Activated naive CD4-positive, alpha-beta T cell treated with Interleukin-2 at 50 U/mL for 16 hours (primary cell): ENCODE measurements around the gene MAP4K5.
A peak's percentile ranks its signal among the peaks of the same experiment; 100 is the strongest.

ENCODE experiments used
- DNase-seq: peaks from one replicate; pipeline ENCODE4 v3.0.0-alpha.2; 2020

The MAP4K5 gene

DNA sequence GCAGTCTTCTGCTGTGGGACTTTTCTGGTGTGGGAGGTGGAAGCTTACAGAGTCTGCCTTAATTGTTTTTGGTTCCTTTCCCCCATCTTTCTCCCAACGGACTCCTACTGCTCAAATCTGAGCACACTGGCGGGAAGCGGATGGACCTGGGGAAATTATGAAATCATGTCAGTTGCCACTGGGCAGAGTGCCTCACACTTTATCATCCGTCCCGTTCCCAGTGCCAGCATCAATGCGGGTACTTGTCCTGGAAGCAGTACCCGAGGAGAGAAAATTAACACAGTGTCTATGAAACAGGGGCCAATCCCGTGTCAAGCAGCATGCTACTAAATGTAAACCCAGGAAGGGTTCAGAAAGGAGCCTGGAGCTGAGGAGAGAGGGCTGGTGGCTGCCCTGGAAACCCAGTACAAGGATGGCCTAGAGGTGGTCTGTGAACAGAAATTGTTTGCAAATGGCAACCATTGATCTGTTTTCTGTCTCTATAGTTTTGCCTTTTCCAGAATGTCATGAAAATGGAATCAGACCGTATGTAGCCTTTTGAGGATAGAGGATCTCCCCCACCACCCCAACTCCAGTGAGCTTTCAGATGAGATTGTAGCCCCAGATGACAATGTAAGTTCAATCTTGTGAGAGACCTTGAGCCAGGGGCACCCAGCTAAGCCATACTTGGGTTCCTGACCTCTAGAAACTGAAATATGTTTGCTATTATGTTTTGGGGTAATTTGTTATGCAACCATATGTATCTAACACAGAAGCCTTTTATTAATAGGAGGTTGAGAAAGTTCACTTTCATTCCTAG, 134.8 kb downstream of the MAP4K5 start:
- DNase-seq: no peak

DNA sequence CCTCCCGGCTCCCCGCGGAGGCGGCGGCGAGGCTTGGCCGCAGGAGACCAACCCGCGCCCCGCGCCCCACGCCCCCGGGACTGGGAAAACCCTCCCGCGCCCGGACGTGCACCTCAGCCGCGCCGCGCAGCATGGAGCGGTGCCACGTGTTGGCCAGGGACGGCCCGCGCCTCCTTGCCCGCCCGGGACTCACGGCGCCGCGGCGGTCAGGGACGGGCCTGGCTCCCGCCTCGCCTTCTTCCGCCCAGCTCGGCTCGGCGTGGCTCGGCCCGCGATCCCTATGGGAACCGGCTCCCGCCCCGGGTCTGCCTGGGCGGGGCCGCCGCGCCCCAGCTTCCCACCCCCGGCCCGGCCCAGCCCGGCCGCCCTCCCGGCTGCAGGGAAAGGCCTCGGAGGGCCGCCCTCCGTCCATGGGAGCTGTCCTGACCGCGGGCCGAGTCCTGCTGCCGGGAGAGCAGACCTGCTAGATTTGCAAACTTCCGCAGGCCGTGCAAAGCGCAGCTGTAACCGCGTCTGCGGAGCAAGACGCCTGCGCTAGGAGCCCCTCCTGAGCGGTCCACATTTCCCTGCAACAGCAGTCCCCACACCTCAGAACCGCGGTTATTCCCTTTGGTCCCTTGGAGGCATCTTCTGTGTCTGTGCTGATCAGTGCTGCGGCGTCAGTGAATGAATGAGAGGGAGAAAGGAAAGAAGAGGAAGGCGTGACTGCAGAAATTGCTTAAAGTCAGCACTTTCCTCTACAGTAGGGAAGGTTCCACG, 135.6 kb downstream of the MAP4K5 start, which contains the start of gene CDKL1:
TSS of gene CDKL1 (minus strand) at position 251 of the 759 bp plus-strand sequence. CDS start 1,013 bp downstream, outside the sequence.
- DNase-seq: peak; percentile 61

DNA sequence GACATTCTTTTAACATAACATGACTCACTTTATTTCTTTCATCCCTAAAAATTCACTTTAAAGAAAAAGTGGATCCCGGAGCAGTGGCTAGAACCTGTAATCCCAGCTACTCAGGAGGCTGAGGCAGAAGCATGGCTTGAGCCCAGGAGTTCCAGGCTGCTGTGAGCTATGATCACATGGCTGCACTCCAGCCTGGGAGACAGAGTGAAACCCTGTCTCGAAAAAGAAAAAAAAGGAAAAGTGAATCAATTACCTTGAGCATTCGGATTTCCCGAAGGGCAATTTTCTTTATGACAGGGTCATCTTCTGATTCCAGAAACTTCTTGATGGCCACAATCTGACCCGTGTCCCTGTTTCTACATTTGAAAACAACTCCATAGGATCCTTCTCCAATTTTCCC, 136.9 kb downstream of the MAP4K5 start:
- DNase-seq: no peak

DNA sequence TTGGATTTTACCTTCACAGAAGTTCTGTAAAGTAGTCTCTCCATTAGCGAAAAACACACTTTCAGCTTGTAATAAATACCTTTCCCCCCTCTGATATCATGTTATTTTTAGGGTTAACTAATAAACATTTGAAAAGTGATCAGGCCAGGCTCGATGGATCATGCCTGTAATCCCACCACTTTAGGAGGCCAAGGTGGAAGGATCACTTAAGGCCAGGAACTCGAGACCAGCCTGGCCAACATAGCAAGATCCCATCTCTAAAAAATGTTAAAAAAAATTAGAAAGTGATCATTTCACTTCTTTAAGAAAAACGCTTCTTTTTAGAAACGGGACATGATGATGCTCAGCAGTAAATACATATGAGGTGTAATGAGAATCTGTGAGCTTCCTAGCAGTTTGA, 137.7 kb downstream of the MAP4K5 start:
- DNase-seq: no peak

DNA sequence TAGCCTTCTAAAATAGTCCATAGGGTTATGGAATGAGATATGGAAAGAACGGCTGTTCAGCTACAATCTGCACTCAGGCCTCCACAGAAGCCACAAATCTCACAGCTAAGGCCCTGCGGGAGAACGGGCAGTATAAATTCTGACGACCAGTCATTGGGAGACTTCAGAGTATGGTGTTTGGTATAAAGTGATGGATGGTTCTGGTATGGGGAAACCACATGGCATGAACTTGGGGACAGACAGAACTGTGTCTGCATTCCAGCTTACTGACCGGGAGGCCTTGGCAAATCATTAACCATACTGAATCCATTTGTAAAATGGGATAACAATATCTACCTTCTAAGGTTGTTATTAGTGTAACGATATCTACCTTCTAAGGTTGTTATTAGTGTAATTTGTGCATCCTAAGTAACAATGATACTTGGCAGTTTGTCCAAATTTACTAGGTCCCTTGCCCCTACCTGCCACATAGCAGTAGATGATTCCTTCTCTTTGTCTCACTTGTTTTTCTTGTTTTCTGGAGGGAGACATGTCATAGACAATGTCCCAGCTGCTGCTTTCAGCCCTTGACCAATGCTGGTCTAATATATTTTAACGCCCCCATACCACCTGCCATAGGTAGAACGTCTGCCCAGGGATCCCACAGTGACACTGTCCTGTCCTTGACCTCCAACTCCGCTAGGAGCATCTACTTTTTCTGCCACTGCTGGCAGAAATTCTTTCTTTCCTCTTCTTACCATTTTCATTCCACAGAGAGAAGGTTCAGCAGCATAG, 142.5 kb downstream of the MAP4K5 start:
- DNase-seq: no peak

DNA sequence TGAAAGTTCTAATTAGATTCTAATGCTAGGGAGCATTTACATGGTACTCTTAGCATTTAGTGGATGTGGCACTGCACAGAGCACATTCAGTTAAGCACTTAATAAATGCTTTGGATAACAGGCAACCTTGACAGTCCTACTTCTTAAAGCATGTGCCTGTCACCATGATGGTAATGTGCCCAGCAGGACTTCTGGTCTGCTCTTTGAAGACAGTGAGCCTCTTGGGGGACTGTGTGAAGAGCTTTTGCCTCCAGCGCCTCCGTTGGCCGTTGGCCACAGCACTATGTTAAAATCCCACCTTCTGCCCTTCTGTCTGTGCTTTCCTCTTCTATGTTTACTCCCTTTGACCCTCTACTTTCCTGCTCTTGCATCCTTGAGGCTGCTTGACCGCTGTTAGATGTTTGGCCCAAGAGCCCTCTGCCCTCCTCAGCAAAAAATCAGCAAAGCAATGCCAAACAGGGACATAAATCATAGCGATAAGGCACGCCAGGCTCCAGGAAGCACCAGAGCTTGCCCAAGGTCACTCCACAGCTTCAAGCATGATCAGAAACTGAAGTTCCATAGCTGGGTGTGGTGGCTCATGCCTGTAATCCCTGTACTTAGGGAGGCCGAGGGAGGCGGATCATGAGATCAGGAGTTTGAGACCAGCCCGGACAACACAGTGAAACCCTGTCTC, 144.0 kb downstream of the MAP4K5 start:
- no peak for DNase-seq

DNA sequence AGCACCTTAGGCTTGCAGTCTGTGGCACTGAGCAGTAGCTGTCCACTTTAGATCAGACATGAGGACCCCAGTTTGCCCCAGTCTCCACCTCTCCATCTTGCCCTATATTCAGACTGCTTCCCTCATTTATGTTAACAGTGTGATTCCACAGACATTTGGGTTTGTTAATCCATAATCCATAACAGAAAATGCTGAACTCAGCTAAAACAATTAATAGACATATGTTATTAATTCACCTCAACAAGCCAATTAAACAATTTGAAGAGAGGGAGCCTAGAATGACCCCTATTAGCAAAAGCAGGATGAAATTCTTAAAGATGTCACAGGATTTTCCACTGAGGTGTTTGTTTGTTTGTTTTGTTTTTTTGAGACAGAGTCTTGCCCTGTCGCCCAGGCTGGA, 144.8 kb downstream of the MAP4K5 start:
- no peak for DNase-seq

DNA sequence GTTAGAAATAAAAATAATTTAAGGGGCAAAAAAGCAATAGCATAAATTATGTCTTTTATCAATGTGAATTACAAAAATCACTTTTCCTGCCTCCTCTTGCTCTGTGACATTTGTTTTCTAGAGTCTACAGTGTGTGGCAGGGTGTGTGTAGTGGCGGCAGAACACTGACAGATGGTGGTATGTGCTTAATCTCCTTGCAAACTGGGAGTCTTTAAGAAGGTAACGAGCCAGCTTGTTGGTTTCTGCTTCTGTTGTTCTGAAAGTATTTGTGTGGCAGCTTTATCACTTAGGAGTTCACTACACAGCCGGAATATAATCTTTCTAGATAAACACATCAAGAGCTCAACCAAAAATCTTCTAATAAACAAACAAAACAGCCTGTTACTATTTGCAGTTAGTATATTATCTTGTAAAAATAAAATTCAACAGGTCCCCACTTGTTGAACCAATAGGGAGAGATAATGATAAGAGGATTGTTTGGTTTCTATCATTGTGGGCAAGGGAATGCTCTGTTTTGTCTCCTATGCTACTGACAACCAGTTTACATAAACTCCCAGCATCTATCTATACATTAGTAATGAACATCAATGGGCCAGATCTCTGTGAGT, 148.6 kb downstream of the MAP4K5 start:
- DNase-seq: no peak

DNA sequence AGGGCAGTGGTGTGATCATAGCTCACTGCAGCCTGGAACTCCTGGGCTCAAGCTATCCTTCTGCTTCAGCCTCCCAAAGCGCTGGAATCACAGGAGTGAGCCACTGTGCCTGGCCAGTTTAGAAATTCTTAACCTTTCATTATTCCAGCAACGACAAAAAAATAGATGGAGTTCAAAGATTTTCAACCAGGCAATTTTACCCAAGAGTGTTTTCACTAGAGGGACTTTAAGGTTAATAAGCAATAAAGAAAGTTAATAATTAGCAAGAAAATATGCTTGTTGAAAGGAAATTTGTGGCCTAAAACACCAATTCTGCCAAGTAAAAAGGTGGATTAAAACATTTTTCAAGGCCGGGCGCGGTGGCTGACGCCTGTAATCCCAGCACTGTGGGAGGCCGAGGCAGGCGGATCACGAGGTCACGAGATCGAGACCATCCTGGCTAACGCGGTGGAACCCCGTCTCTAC, 150.5 kb downstream of the MAP4K5 start:
- no peak for DNase-seq

DNA sequence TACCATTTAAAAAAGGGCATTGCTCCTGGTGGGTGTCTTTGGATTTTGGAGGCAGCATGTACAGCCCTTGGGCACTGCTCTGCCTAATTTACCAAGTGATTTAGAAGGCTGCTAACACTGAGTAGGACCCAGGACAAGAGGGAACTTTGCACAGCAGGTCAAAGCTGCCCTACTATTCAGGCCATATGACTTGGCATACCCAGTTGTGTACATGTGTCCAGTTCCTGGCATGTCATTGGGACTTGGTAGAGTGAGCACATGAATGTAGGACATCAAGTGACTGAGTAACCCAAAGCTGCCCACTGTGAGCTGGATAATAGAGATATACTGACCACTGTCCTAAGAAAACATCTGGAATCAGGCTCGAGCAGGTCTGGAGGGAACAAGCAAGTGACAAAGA, 151.4 kb downstream of the MAP4K5 start:
- no peak for DNase-seq

DNA sequence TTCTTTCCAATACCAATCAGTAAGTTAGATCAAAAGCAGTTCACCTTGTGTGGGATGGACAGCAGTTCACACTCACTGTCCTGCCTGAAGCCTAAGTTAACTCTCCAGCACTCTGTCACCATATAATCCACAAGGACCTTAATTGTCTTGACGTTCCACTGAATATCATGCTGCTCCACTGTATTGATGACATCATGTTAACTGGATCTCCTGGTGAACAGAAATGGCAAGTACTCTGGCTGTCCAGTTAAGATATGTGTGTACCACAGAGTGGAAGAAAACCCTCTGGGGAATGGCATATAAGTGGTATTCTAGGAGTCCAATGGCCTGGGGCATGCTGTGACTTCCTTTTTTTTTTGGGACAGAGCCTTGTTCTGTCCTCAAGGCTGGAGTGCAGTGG, 151.9 kb downstream of the MAP4K5 start:
- no peak for DNase-seq

DNA sequence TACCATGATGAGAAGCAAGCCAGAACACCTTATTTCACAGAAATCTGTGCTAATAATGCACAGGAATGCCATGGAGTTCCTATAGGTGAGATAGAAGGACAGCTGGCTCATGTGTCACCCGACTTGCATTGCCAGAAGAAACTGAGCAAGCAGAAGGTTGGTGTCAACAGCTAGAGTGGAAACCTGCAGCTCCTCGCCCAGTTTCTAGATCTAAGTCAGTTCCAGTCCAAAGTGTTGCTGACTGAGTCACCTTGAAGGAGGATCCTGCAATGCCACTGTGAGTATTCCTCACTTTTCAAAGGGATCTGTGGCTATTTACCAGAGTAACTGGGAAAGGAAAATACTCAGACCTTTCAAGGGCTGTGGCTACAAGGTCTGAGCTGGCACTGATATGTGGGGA, 152.8 kb downstream of the MAP4K5 start:
- DNase-seq: no peak

DNA sequence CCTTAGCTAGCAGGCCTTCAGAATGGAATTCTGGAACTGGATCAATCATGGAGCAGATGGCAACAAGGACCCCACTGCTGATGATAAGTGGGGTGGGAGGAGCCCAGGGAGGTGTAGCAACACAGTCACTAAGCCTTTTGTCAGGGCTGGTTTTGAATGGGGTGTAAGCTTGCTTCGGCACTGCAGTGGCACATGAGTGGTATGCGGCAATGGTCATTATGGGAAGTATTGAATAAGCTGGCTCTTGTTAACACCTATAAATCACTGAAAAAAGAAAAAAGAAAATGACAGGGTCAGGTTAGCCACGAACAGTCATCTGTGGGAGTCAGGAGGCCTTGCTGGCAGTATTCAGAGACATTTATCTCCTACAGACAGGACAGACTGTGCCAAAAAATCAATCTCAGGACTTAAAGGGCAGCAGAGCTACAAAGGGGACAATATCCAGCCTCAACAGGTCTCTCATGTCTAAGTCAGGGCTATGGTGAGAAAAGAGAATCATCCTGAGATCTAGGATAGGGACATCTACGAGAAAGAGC, 154.8 kb downstream of the MAP4K5 start:
- DNase-seq: no peak

DNA sequence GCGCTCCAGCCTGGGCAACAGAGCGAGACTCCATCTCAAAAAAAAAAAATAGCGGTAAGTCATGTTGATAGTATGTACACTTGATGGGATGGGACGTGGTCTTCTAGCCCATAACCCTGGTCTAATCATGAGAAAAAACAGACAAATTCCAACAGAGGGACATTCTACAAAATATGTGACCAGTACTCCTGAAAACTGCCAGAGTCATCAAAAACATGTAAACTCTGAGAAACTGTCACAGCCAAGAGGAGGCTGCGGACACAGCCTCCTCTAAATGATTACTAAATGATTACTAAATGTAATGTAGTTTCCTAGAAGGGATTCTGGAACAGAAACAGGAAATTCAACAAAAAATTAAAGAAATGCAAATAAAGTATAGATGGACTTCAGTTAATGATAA, 156.6 kb downstream of the MAP4K5 start:
- DNase-seq: no peak

DNA sequence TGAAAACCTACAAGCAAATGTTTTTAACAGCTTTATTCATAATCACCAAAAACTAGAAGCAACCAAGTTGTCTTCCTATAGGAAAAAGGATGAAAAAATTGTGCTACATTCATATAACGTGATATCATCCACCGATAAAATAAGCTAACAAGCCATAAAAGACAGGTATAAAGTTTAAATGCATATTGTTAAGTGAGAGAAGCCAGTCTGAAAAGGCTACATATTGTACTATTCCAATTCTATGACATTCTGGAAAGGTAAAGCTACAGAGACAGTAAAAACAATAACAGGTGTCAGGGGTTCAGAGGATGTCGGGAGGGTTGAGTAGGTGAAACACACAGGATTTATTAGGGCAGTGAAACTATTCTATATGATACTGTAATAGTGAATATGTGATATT, 158.4 kb downstream of the MAP4K5 start:
- no peak for DNase-seq

DNA sequence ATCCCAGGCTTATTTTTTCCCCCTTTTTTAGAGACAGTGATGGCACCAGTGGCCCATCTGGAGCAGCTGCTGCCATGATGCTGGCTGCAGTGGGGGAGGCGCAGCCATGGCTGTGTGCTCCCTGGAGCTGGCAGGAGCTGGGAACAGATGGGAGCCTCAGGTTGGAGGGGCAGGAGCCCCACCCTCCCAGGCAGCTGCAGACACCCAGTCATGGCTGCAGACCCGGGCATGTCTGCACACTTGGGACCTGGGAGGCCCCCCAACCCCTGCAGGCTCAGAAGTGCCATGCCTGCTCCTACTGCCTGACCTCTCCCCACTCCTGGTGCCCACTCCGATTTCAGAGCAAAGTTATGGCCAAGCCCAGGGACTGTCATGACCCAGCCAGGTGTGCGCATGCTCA, 160.8 kb downstream of the MAP4K5 start:
- DNase-seq: no peak
